SK-N-SH (cell line): ENCODE measurements around the gene KLF13. TPM values are rescaled to one million over a fixed set of nuclear protein-coding genes. Genes with fewer than 3 reads are reported as not detected.
"Not testable (repeated sequence)": the region's sequence is repeated elsewhere in the genome, so short reads cannot be mapped to it uniquely, and the experiment has no call there.

Source experiments
- CTCF ChIA-PET: fragments of 300-600, 350-600 bp; formaldehyde crosslinking; extraction: SDS; loops from one replicate; lab custom pipeline; 2021; lab: Yijun Ruan, JAX
- POLR2A ChIA-PET: fragments of 350-600 bp; sonication (Branson Sonifier 250); formaldehyde crosslinking; extraction: SDS; loops from one replicate; lab custom pipeline; 2020; ENCODE audit warnings: antibody characterized with exemption, inconsistent platforms; lab: Yijun Ruan, JAX
- DNase-seq: peaks from one replicate; pipeline ENCODE4 v3.0.0; 2012
- H2AFZ ChIP-seq: fragments of 200-600 bp; sonication (generic); 2 replicates; pipeline ENCODE4 v1.8.1; 2016; ENCODE audit warnings: antibody characterized with exemption, mild to moderate bottlenecking, low read depth
- H3F3A ChIP-seq: fragments of 200-600 bp; sonication (generic); replicated peaks from 2 replicates; pipeline ENCODE3; 2016; ENCODE audit warnings: antibody characterized with exemption, mild to moderate bottlenecking; ENCODE audit not compliant: insufficient read depth
- H3K27ac ChIP-seq, 2 experiments: fragments of 200-500 bp in 1 of 2; fragments of 200-600 bp in 1 of 2; sonication (Bioruptor generic) in 1 of 2; sonication (generic), shearing (Covaris generic) in 1 of 2; 2 replicates each; pipeline versions ENCODE4 v1.5.1 to v1.6.1; 2014 to 2016; ENCODE audit warnings: low read depth in 2 of 2, inconsistent platforms in 1 of 2, low read length in 1 of 2, mild to moderate bottlenecking in 1 of 2, mixed read lengths in 1 of 2
- H3K27me3 ChIP-seq: fragments of 200-600 bp; sonication (generic), shearing (Covaris generic); 2 replicates; pipeline ENCODE4 v1.6.1; 2016; ENCODE audit warnings: mixed run types; ENCODE audit not compliant: insufficient read depth
- H3K36me3 ChIP-seq, 2 experiments: fragments of 200-500 bp in 1 of 2; fragments of 200-600 bp in 1 of 2; sonication (Bioruptor generic) in 1 of 2; sonication (generic) in 1 of 2; replicated peaks in 1 of 2; 2 replicates each; pipeline versions ENCODE3 to v1.5.1; 2014 to 2016; ENCODE audit warnings: low read length in 1 of 2, mild to moderate bottlenecking in 1 of 2; ENCODE audit not compliant: insufficient read depth in 2 of 2, control insufficient read depth in 1 of 2
- H3K4me1 ChIP-seq, 2 experiments: fragments of 200-500 bp in 1 of 2; fragments of 200-600 bp in 1 of 2; sonication (Bioruptor generic) in 1 of 2; sonication (generic), shearing (Covaris generic) in 1 of 2; 2 replicates each; pipeline versions ENCODE4 v1.5.1 to v1.6.1; 2014 to 2016; ENCODE audit warnings: low read depth in 1 of 2, low read length in 1 of 2, mixed run types in 1 of 2; ENCODE audit not compliant: insufficient read depth in 2 of 2, control insufficient read depth in 1 of 2
- H3K4me2 ChIP-seq: fragments of 200-600 bp; sonication (generic), shearing (Covaris generic); 2 replicates; pipeline ENCODE4 v1.6.1; 2017; ENCODE audit warnings: mixed run types
- H3K4me3 ChIP-seq, 2 experiments: fragments of 200-500 bp in 1 of 2; fragments of 200-600 bp in 1 of 2; sonication (Bioruptor generic) in 1 of 2; sonication (generic), shearing (Covaris generic) in 1 of 2; 2 replicates each; pipeline versions ENCODE4 v1.5.1 to v1.8.1; 2014 to 2016; ENCODE audit warnings: low read depth in 2 of 2, inconsistent platforms in 1 of 2, low read length in 1 of 2, mild to moderate bottlenecking in 1 of 2, mixed read lengths in 1 of 2, moderate library complexity in 1 of 2
- H3K79me2 ChIP-seq: fragments of 200-600 bp; sonication (generic); 2 replicates; pipeline ENCODE4 v1.8.1; 2017; ENCODE audit warnings: mild to moderate bottlenecking; ENCODE audit not compliant: insufficient read depth
- H3K9ac ChIP-seq: fragments of 200-600 bp; sonication (generic); 2 replicates; pipeline ENCODE4 v1.6.1; 2017; ENCODE audit warnings: mixed run types
- H3K9me2 ChIP-seq: fragments of 200-600 bp; sonication (generic); 2 replicates; pipeline ENCODE4 v1.6.1; 2017; ENCODE audit warnings: mixed run types
- H3K9me3 ChIP-seq: fragments of 200-600 bp; sonication (generic); 2 replicates; pipeline ENCODE4 v1.6.1; 2017; ENCODE audit warnings: mixed run types, mild to moderate bottlenecking, moderate library complexity
- H4K20me1 ChIP-seq: fragments of 200-600 bp; sonication (generic); 2 replicates; pipeline ENCODE4 v1.6.1; 2017; ENCODE audit warnings: mild to moderate bottlenecking, mixed run types; ENCODE audit not compliant: insufficient read depth
- CTCF ChIP-seq: fragments of 200-600 bp; sonication (generic); IDR thresholded peaks from 2 replicates; pipeline ENCODE4 v1.6.1; 2017; ENCODE audit warnings: antibody characterized with exemption, mild to moderate bottlenecking, moderate library complexity
- FOXM1 ChIP-seq: IDR thresholded peaks from 2 replicates; pipeline ENCODE4 v1.4.0; 2012; ENCODE audit warnings: low read depth, mild to moderate bottlenecking
- GABPA ChIP-seq: IDR thresholded peaks from 2 replicates; pipeline ENCODE4 v1.4.0; 2012; ENCODE audit warnings: low read depth, mild to moderate bottlenecking
- IRF3 ChIP-seq: fragments of 150-350 bp; IDR thresholded peaks from 2 replicates; pipeline ENCODE4 v1.6.1; 2016; ENCODE audit warnings: mild to moderate bottlenecking, low read depth, low read length
- JUND ChIP-seq: IDR thresholded peaks from 2 replicates; pipeline ENCODE4 v1.4.0; 2012
- PBX3 ChIP-seq: IDR thresholded peaks from 2 replicates; pipeline ENCODE4; 2012
- RAD21 ChIP-seq: IDR thresholded peaks from 2 replicates; pipeline ENCODE4 v1.6.1; 2012; ENCODE audit warnings: mild to moderate bottlenecking, low read length
- RCOR1 ChIP-seq: fragments of 150-350 bp; IDR thresholded peaks from 2 replicates; pipeline ENCODE4 v1.6.1; 2017; ENCODE audit warnings: antibody characterized with exemption, low read length
- REST ChIP-seq: IDR thresholded peaks from 2 replicates; pipeline ENCODE4 v1.6.1; 2012; ENCODE audit warnings: mild to moderate bottlenecking, low read depth, low read length, moderate library complexity
- WGBS: methylation state at CpG from one replicate; pipeline ENCODE4 v1.1.6; 2017; ENCODE audit warnings: low lambda C conversion rate; 5-methylcytosine and 5-hydroxymethylcytosine counted together
- polyA plus RNA-seq, 3 experiments: library from polyadenylated mRNA; depleted of rRNA; stranded (reverse); fragments of >200 nt; gene quantifications; 2 replicates each; pipeline ENCODE4 v1.2.3, GENCODE V29; 2012
- TF ChIP-seq, protein P1 (sequence below): fragments of 150-350 bp; IDR thresholded peaks from 2 replicates; pipeline ENCODE4 v1.6.1; 2017; ENCODE audit warnings: antibody characterized with exemption, low read length, low read depth, borderline replicate concordance

KLF13 gene
- polyA plus RNA-seq, 1 of the 3 experiments (the other 2 are of a cell fraction), result 7.1 TPM

DNA sequence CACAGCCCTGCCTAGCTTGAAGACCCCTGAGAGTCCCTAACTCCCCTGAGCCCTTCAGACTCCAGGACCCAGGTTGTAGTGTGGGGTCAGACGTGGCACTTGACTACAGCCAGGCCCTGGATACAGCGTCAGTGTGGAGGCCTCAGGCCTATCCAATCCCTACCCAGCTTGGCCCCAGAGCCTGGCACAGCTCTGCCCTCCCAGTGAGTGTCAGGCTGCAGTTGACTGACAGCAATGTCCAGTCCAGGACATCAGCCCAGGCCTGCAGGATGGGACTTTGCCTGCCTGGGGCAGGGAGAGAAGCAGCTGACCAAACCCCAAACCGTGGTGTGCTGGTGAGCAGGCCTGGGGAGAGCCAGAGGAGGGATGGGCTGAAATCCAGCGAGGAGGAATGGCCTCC, 27.3 kb downstream of the KLF13 start (continued):
- no peak for TF ChIP-seq REST
- TF ChIP-seq CTCF, result no peak
- TF ChIP-seq, protein P1, sequence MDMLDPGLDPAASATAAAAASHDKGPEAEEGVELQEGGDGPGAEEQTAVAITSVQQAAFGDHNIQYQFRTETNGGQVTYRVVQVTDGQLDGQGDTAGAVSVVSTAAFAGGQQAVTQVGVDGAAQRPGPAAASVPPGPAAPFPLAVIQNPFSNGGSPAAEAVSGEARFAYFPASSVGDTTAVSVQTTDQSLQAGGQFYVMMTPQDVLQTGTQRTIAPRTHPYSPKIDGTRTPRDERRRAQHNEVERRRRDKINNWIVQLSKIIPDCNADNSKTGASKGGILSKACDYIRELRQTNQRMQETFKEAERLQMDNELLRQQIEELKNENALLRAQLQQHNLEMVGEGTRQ, result no peak
- TF ChIP-seq GABPA, result no peak
- TF ChIP-seq RAD21, result no peak
- TF ChIP-seq PBX3, result peak; percentile 39; the same call in 1 of the 2 replicates
- no peak for TF ChIP-seq IRF3
- no peak for TF ChIP-seq FOXM1
- 0 out of 2 replicates have a peak, but pooled peaks have one; percentile 31 for TF ChIP-seq RCOR1
- TF ChIP-seq JUND, result no peak

DNA sequence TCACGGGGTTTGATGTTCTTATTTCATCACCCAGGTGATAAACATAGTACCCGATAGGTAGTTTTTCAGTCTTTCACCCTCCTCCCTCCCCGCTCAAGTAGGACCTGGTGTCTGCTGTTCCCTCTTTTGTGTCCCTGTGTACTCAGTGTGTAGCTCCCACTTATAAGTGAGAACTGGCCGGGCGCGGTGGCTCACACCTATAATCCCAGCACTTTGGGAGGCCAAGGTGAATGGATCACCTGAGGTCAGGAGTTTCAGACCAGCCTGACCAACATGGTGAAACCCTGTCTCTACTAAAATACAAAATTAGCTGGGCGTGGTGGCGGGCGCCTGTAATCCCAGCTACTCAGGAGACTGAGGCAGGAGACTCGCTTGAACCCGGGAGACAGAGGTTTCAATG, 29.5 kb downstream of the KLF13 start:
- H3K27me3 ChIP-seq, H3K9me3 ChIP-seq, H3K36me3 ChIP-seq, H3K4me3 ChIP-seq, DNase-seq, H2AFZ ChIP-seq, H3K9me2 ChIP-seq, H3K27ac ChIP-seq, H3K4me2 ChIP-seq, H3K9ac ChIP-seq, H3F3A ChIP-seq: not testable (repeated sequence)
- Histone ChIP-seq H3K4me1 (peaks cover 24 to 90% of the 10 kb centered on the region in 2 experiments), H3K79me2 (peaks cover 48% of the 10 kb centered on the region), H4K20me1 (peaks cover 28% of the 10 kb centered on the region)
- POLR2A ChIA-PET, result interaction anchor here (1.1 kb wide), 1 partner anchor 30 kb away, joined by 3 read pairs; no protein-coding TSS in a partner anchor
- 94% methylated on average over 11 of the region's 11 CpGs for WGBS
- CTCF ChIA-PET, result interaction anchor here (4.1 kb wide), 1 partner anchor 9 kb away, joined by 23 read pairs; no protein-coding TSS in a partner anchor
